ENCODE measurements around the gene BPI.
A peak's percentile ranks its signal among the peaks of the same experiment; 100 is the strongest.
"Not testable (repeated sequence)": the region's sequence is repeated elsewhere in the genome, so short reads cannot be mapped to it uniquely, and the experiment has no call there.

The BPI gene

DNA sequence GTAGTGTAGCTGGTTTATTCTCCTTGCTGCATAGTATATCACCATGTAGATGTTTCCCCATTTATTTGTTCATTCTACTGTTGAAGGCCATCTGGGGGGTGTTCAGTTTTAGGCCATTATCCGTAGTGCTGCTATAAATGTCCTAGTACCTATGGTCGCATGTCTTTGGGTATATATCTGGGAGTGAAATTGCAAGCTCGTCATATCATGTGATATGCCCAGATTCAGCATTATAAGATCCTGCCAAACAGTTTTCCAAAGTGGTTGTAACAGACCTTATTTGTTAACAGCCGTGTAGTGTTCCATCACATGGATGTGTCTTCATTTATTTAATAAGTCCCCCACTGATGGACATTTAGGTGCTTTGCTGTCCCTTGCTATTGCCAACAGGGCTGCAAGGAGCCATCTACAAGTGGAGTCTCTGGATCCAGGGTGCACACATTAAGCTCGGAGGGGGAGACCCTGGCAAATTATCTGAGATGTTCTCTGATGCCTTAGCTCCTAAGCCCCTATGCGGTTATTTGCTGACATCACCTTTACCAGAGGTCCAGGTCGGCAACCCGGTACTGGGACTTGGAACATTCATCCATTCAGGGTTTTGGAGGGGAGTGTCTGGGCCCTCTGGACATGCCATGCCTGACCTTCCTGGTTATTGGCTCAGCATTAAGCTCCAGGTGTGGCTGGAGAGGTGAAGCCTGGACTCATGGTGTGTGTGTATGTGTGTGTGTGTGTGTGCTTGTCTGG, 59.2 kb downstream of the BPI start:
- no peak for DNase-seq (ENCODE audit: low spot score)

DNA sequence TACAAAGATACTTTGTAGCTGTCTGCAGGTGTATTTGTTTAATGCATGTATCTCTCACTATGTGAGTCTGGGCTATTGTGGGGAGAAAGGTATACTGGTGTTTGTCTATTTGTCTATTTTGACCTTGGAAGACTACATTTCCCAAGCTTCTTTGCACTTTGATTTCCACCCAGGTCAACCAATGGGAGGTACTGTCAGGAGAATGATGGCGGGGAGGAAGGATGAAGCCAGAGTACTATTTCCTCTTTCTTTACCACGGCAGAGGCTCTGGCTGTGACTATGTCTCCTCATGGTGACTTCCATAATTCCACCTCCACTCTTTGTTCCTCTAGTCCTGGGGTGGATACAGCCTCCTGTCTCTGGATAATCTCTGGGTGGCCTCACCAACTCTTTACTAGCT, 65.4 kb downstream of the BPI start:
- no peak for DNase-seq (ENCODE audit: low spot score)

DNA sequence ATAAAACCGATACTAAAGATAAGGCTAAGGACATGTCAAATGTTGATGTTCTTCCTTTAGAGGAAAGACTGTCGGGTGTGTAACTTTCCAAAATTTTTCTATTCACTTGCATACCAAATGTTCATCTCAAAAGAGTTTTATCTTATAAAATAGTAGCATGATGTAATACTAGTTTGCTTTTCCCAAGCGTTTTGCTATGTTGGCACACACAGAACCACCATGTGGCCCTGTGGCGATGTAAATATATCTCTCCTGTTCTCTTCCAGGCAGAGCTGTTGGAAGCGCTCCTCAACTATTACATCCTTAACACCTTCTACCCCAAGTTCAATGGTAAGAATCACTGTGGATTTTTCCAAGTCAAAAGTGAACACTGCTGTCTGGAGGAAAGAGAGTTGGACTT, 68.8 kb downstream of the BPI start:
- DNase-seq (ENCODE audit: low spot score): no peak

DNA sequence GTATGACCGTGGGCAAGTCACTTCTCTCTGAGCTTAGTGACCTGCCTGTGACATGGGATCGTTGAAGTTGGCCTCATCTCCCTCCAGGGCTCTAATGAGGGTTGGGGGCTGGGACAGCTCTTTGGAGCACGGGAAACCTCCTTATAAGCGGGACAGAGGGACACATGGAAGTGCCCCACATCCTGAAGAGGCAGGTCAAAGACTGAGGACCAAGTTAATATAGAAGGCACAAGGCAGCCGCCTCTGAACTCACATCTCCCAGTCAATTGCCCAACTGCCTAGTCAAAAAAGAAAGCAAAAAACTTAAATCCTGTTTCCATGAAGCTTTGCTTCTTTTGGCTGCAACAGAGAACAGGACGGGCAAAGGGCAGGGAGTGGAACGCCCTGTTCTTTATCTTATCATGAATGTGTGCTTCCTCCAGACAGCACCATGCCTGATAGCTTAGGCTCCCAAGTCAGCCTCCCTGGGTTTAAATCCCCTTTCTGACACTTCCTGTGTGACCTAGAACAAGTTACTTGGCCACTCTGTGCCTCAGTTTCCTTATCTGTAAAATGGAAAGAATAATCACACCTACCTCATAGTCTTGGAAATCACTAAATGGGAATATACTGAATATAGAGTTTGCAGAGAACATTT, 69.4 kb downstream of the BPI start:
- DNase-seq (ENCODE audit: low spot score): no peak

DNA sequence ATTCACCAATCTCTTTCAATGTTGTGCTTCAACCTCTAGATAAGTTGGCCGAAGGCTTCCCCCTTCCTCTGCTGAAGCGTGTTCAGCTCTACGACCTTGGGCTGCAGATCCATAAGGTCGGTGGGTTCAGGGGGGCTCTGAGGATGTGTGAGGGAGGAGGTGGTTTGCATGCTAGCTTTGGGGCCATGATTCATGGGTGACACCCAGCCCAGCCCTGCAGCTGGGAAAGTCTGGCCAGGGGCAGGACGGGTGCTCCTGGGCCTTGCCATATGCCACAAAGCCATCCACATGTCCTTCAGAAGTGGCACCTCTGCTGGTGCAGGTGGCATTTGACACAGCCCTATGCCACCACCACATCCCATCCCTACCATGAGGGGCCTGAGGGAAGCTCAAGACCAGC, 69.9 kb downstream of the BPI start:
- no peak for DNase-seq (ENCODE audit: low spot score)

DNA sequence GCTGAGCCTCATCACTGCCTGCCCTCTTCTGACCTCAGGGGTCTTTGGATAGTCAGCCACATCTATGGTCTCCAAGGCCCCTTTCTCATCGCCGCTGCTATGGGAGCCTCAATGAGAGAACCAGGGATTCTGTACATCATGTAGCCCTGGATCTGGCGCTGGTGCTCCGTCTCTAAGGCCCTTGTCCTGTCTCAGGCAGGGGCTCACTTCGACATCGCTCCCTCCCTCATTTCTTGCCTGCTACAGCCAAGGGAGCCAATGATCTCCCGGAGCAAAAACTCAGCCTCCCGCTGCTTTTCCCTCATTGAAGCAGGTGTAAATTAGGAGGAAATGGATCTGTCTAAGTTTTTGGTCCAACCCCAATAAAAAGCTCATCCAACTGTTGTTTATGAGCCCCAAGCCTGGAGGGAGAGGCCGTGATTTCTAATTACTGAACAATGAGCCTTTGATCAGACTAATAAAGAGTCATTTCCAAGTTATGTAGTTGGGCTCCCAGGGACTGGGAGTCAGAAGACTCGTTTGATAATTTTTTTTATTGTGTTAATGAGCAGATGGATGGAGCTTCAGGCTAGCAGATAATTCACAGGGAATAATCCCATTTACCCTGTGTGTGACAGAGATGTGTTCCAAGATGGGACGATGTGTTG, 73.2 kb downstream of the BPI start:
- peak; percentile 59 for DNase-seq (ENCODE audit: low spot score)

DNA sequence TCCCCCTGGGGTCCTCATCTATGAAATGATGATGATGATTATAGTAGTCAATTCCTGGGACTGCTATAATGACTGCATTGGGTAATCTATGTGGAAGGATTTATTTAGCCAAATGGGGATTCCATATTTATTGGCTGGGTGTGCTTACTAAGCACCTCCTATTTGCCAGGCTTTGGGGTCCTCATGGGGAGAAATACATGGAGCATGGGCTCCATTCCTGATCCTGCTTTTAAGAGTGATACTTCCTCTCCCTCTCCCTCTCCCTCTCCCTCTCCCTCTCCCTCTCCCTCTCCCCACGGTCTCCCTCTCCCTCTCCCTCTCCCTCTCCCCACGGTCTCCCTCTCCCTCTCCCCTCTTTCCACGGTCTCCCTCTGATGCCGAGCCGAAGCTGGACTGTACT, 73.9 kb downstream of the BPI start:
- not testable (repeated sequence) for DNase-seq (ENCODE audit: low spot score)

DNA sequence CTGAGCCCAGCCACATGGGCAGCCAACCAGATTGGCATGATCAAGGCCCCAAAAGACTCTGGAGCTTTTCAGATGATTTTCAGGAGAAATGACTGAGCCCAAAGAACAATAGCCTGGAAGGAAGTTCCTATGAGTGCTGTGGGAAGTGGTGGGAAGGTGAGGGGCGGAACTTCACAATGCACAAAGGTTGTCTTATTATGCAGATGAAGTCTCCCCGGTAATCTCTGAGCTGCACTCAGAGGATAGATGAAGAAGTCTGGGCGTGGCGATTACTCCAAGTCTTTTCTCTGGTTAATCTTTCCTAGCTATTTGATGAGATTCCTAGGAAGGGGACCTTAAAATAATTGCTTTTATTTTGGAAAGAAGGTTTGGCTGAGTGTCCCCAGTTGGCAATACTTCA, 79.2 kb downstream of the BPI start:
- DNase-seq (ENCODE audit: low spot score): no peak

DNA sequence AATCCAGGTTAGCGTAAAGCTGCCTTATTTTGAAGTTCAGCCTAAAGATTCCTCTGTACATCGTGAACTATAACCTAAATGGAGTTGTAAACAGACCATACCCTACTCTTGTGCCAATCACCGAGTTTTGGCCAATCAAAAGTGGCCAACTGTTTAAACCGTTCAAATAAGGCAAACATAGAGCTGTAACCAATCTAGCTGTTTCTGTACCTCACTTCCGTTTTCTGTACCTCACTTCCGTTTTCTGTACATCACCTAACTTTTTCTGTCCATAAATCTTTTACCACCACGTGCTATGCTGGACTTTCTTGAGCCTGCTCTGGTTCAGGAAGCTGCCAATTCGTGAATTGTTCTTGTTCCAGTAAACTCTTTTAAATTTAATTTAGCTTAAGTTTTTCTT, 82.0 kb downstream of the BPI start:
- no peak for DNase-seq (ENCODE audit: low spot score)

DNA sequence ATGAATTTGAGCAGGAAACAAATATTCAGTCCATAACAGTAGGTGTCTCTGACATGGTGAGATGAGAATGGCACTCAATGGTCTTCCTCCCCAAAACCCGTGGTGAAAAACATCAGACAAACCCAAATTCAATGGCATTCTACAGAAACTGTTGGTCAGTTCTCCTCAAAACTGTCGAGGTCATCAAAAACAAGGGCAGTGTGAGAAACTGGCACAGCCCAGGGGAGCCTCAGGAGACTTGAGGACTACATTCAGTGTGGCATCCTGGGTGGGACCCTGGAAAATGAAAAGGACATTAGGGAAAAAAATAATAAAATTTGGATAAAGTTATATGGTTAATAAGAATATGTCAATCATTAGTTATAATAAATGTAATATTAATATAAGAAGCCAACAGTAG, 82.9 kb downstream of the BPI start:
- DNase-seq (ENCODE audit: low spot score): no peak
